CD8-positive, alpha-beta memory T cell (primary cell): ENCODE results near the gene PDGFRA. TPM values are rescaled to one million over a fixed set of nuclear protein-coding genes. Genes with fewer than 3 reads are reported as not detected.
"Not testable (repeated sequence)": the region's sequence is repeated elsewhere in the genome, so short reads cannot be mapped to it uniquely, and the experiment has no call there.

Experiments used
- CTCF ChIA-PET: fragments of 350-600 bp; sonication (Branson Sonifier 250); formaldehyde crosslinking; loops from one replicate; lab custom pipeline; 2021; ENCODE audit warnings: antibody characterized with exemption; lab: Charles Lee
- POLR2A ChIA-PET: fragments of 350-600 bp; sonication (Branson Sonifier 250); formaldehyde crosslinking; loops from one replicate; lab custom pipeline; 2021; ENCODE audit warnings: antibody characterized with exemption; lab: Charles Lee
- DNase-seq, 5 donors: peaks; one replicate each; pipeline versions ENCODE4 v3.0.0 to v3.0.0-alpha.2; 2020 to 2022; ENCODE audit warnings: mixed read lengths in 1 of 5
- H3K27ac ChIP-seq: one replicate; pipeline ENCODE4 v1.7.0; 2013; ENCODE audit warnings: low read depth, mild to moderate bottlenecking, low read length, moderate library complexity
- H3K27me3 ChIP-seq: 2 replicates; pipeline ENCODE4 v1.7.0; 2013; ENCODE audit warnings: low read length, mild to moderate bottlenecking; ENCODE audit not compliant: insufficient read depth, poor library complexity, severe bottlenecking
- H3K36me3 ChIP-seq: 2 replicates; pipeline ENCODE4 v1.7.0; 2013; ENCODE audit warnings: mild to moderate bottlenecking, low read length, moderate library complexity; ENCODE audit not compliant: insufficient read depth
- H3K4me1 ChIP-seq: 2 replicates; pipeline ENCODE4 v1.7.0; 2013; ENCODE audit warnings: mild to moderate bottlenecking, low read length, moderate library complexity; ENCODE audit not compliant: insufficient read depth
- H3K4me3 ChIP-seq: 2 replicates; pipeline ENCODE4 v1.7.0; 2013; ENCODE audit warnings: mild to moderate bottlenecking, low read length
- H3K9me3 ChIP-seq: 2 replicates; pipeline ENCODE4 v1.7.0; 2013; ENCODE audit warnings: mild to moderate bottlenecking, low read length
- H3K27ac Mint-ChIP-seq, 8 donors: one replicate each; pipeline ENCODE4 v1.8.0; 2020 to 2021; ENCODE audit warnings: mixed read lengths in 8 of 8, mild to moderate bottlenecking in 6 of 8, inconsistent platforms in 3 of 8, moderate library complexity in 3 of 8
- H3K27me3 Mint-ChIP-seq, 2 donors: one replicate each; pipeline ENCODE4 v1.8.0; 2020 to 2021; ENCODE audit warnings: mixed read lengths in 2 of 2, mild to moderate bottlenecking in 1 of 2, moderate library complexity in 1 of 2
- H3K36me3 Mint-ChIP-seq, 3 donors: one replicate each; pipeline ENCODE4 v1.8.0; 2020 to 2021; ENCODE audit warnings: mixed read lengths in 3 of 3, inconsistent platforms in 1 of 3, mild to moderate bottlenecking in 1 of 3
- H3K4me1 Mint-ChIP-seq, 3 donors: one replicate each; pipeline ENCODE4 v1.8.0; 2020 to 2021; ENCODE audit warnings: mixed read lengths in 3 of 3, inconsistent platforms in 1 of 3, mild to moderate bottlenecking in 1 of 3
- H3K4me3 Mint-ChIP-seq, 7 donors: one replicate each; pipeline ENCODE4 v1.8.0; 2020 to 2021; ENCODE audit warnings: mixed read lengths in 7 of 7, mild to moderate bottlenecking in 6 of 7, moderate library complexity in 4 of 7, inconsistent platforms in 2 of 7
- H3K9me3 Mint-ChIP-seq, 5 donors: one replicate each; pipeline ENCODE4 v1.8.0; 2020 to 2022; ENCODE audit warnings: mixed read lengths in 5 of 5, mild to moderate bottlenecking in 3 of 5, moderate library complexity in 2 of 5, inconsistent platforms in 1 of 5
- polyA plus RNA-seq: library from polyadenylated mRNA; unstranded; fragments of 300-500 nt; fragmentation: Illumina TruSeq; gene quantifications from one replicate; pipeline ENCODE4 v1.2.3, GENCODE V29; 2021
- total RNA-seq, 2 experiments: library from RNA; stranded (reverse); gene quantifications; one replicate each; pipeline ENCODE4 v1.2.3, GENCODE V29; 2021

PDGFRA gene
- total and polyA plus RNA-seq, 3 experiments from 2014 or later = not detected

GRCh38 chr4:54320826-54321685 is 92.0 kb downstream of the PDGFRA start:
- DNase-seq = no peak
- Histone ChIP-seq H3K36me3 (no peaks in the 10 kb centered on the region), H3K4me1 (no peaks in the 10 kb centered on the region), H3K27me3 (no peaks in the 10 kb centered on the region), H3K4me3 (no peak overlapping the region), H3K9me3 (no peaks in the 10 kb centered on the region), H3K27ac (no peak overlapping the region)
- peak overlapping the region in 1 of 8 donors; percentile 3 for H3K27ac Mint-ChIP-seq
- CTCF ChIA-PET = interaction anchor here (1.2 kb wide), 1 partner anchor 10 kb away, joined by 3 read pairs; no protein-coding TSS in a partner anchor
- H3K36me3 Mint-ChIP-seq = no peaks in the 10 kb centered on the region
- H3K27me3 Mint-ChIP-seq = peaks cover 0 to 2% of the 10 kb centered on the region in 2 donors
- no peaks in the 10 kb centered on the region for H3K4me1 Mint-ChIP-seq
- H3K9me3 Mint-ChIP-seq = no peaks in the 10 kb centered on the region
- POLR2A ChIA-PET = no interaction called here
- no peak overlapping the region for H3K4me3 Mint-ChIP-seq

- Mint-ChIP-seq H3K27me3 (peaks cover 0 to 2% of the 10 kb centered on the region in 2 donors), H3K27ac (peak overlapping the region in 1 of 8 donors; percentile 33), H3K4me3 (no peak overlapping the region), H3K4me1 (no peaks in the 10 kb centered on the region), H3K36me3 (no peaks in the 10 kb centered on the region), H3K9me3 (peaks cover 0 to 2% (median 0%) of the 10 kb centered on the region in 5 donors)
- ChIA-PET CTCF (no interaction called here), POLR2A (no interaction called here)
- Histone ChIP-seq H3K4me3 (no peak overlapping the region), H3K9me3 (no peaks in the 10 kb centered on the region), H3K27me3 (no peaks in the 10 kb centered on the region), H3K4me1 (no peaks in the 10 kb centered on the region), H3K27ac (no peak overlapping the region), H3K36me3 (no peaks in the 10 kb centered on the region)
- peak in 3 of 5 donors; percentile 13 to 22 (median 16) for DNase-seq
Observed at GRCh38 chr4:54322818-54323417, 93.8 kb downstream of the PDGFRA start.

GRCh38 chr4:54330896-54331295 is 101.8 kb downstream of the PDGFRA start:
- Histone ChIP-seq H3K9me3 (no peaks in the 10 kb centered on the region), H3K36me3 (no peaks in the 10 kb centered on the region), H3K4me1 (no peaks in the 10 kb centered on the region), H3K27me3 (no peaks in the 10 kb centered on the region), H3K4me3 (no peak overlapping the region), H3K27ac (no peak overlapping the region)
- Mint-ChIP-seq H3K27ac (peak overlapping the region in 1 of 8 donors; percentile 78), H3K9me3 (peaks cover 0 to 5% (median 0%) of the 10 kb centered on the region in 5 donors), H3K36me3 (no peaks in the 10 kb centered on the region), H3K4me1 (no peaks in the 10 kb centered on the region), H3K27me3 (no peaks in the 10 kb centered on the region), H3K4me3 (no peak overlapping the region)
- CTCF ChIA-PET = interaction anchor here (1.0 kb wide), 1 partner anchor 13 kb away, joined by 3 read pairs; no protein-coding TSS in a partner anchor
- POLR2A ChIA-PET = no interaction called here
- no peak for DNase-seq

- Histone ChIP-seq H3K36me3 (no peaks in the 10 kb centered on the region), H3K4me3 (no peak overlapping the region), H3K4me1 (no peaks in the 10 kb centered on the region), H3K27ac (no peak overlapping the region), H3K27me3 (no peaks in the 10 kb centered on the region), H3K9me3 (no peaks in the 10 kb centered on the region)
- ChIA-PET CTCF (no interaction called here), POLR2A (no interaction called here)
- no peaks in the 10 kb centered on the region for H3K4me1 Mint-ChIP-seq
- peaks cover 3 to 12% of the 10 kb centered on the region in 2 donors for H3K27me3 Mint-ChIP-seq
- DNase-seq = no peak
- H3K4me3 Mint-ChIP-seq = no peak overlapping the region
- H3K36me3 Mint-ChIP-seq = no peaks in the 10 kb centered on the region
- peaks cover 0 to 5% (median 0%) of the 10 kb centered on the region in 5 donors for H3K9me3 Mint-ChIP-seq
- no peak overlapping the region for H3K27ac Mint-ChIP-seq
Observed at GRCh38 chr4:54332542-54332941, 103.4 kb downstream of the PDGFRA start.

- no peaks in the 10 kb centered on the region for H3K36me3 Mint-ChIP-seq
- peaks cover 0 to 3% (median 0%) of the 10 kb centered on the region in 5 donors for H3K9me3 Mint-ChIP-seq
- no peak overlapping the region for H3K4me3 ChIP-seq
- no peaks in the 10 kb centered on the region for H3K36me3 ChIP-seq
- ChIA-PET CTCF (no interaction called here), POLR2A (no interaction called here)
- H3K27ac Mint-ChIP-seq = no peak overlapping the region
- H3K4me3 Mint-ChIP-seq = no peak overlapping the region
- H3K27ac ChIP-seq = no peak overlapping the region
- no peaks in the 10 kb centered on the region for H3K4me1 ChIP-seq
- no peaks in the 10 kb centered on the region for H3K9me3 ChIP-seq
- no peaks in the 10 kb centered on the region for H3K27me3 ChIP-seq
- no peak for DNase-seq
- no peaks in the 10 kb centered on the region for H3K4me1 Mint-ChIP-seq
- H3K27me3 Mint-ChIP-seq = peaks cover 3 to 13% of the 10 kb centered on the region in 2 donors
Observed at GRCh38 chr4:54333657-54334056, 104.6 kb downstream of the PDGFRA start.

GRCh38 chr4:54334769-54335168 is 105.7 kb downstream of the PDGFRA start:
- H3K27me3 ChIP-seq, POLR2A ChIA-PET, H3K4me3 Mint-ChIP-seq, H3K27ac Mint-ChIP-seq, H3K36me3 ChIP-seq, H3K4me1 Mint-ChIP-seq, DNase-seq, H3K4me1 ChIP-seq, H3K9me3 Mint-ChIP-seq, H3K9me3 ChIP-seq, H3K4me3 ChIP-seq, CTCF ChIA-PET, H3K27ac ChIP-seq, H3K36me3 Mint-ChIP-seq: not testable (repeated sequence)
- peaks cover 3 to 13% of the 10 kb centered on the region in 2 donors for H3K27me3 Mint-ChIP-seq

GRCh38 chr4:54337009-54337408 is 107.9 kb downstream of the PDGFRA start:
- H3K4me1 ChIP-seq = no peaks in the 10 kb centered on the region
- no peak overlapping the region for H3K4me3 ChIP-seq
- H3K9me3 ChIP-seq = no peaks in the 10 kb centered on the region
- H3K27me3 ChIP-seq = no peaks in the 10 kb centered on the region
- Mint-ChIP-seq H3K27me3 (peaks cover 9 to 13% of the 10 kb centered on the region in 2 donors), H3K4me3 (no peak overlapping the region), H3K36me3 (no peaks in the 10 kb centered on the region), H3K4me1 (no peaks in the 10 kb centered on the region), H3K27ac (no peak overlapping the region), H3K9me3 (peaks cover 0 to 3% (median 0%) of the 10 kb centered on the region in 5 donors)
- ChIA-PET POLR2A (no interaction called here), CTCF (no interaction called here)
- no peaks in the 10 kb centered on the region for H3K36me3 ChIP-seq
- DNase-seq = no peak
- no peak overlapping the region for H3K27ac ChIP-seq

GRCh38 chr4:54342067-54342466 is 113.0 kb downstream of the PDGFRA start:
- CTCF ChIA-PET, H3K9me3 Mint-ChIP-seq, DNase-seq: not testable (repeated sequence)

More at GRCh38 chr4:54342067-54342466, 113.0 kb downstream of the PDGFRA start:
- H3K36me3 Mint-ChIP-seq, H3K9me3 ChIP-seq, H3K4me3 Mint-ChIP-seq, H3K27ac ChIP-seq, H3K4me1 ChIP-seq, H3K4me3 ChIP-seq, H3K36me3 ChIP-seq, H3K27ac Mint-ChIP-seq, H3K27me3 ChIP-seq, POLR2A ChIA-PET, H3K4me1 Mint-ChIP-seq: not testable (repeated sequence)
- peaks cover 6 to 11% of the 10 kb centered on the region in 2 donors for H3K27me3 Mint-ChIP-seq
